H9 (cell line): ENCODE measurements around the gene IGSF11. TPM values are rescaled to one million over a fixed set of nuclear protein-coding genes. Genes with fewer than 3 reads are reported as not detected.

Experiments
- DNase-seq: peaks from one replicate; pipeline ENCODE4 v3.0.0-alpha.2; 2017
- H2AFZ ChIP-seq: one replicate; pipeline ENCODE4 v1.6.1; 2013; ENCODE audit warnings: mild to moderate bottlenecking, low read length, control low read depth, moderate library complexity
- H2AK5ac ChIP-seq: 2 replicates; pipeline ENCODE4 v1.6.1; 2013; ENCODE audit warnings: low read length, control low read depth, mixed read lengths; ENCODE audit not compliant: insufficient read length
- H2BK120ac ChIP-seq: one replicate; pipeline ENCODE4 v1.6.1; 2013; ENCODE audit warnings: low read depth, mild to moderate bottlenecking, low read length, control low read depth, inconsistent platforms; ENCODE audit not compliant: poor library complexity, severe bottlenecking
- H2BK12ac ChIP-seq: 2 replicates; pipeline ENCODE4 v1.6.1; 2013; ENCODE audit warnings: low read length, control low read depth, mixed read lengths, low read depth; ENCODE audit not compliant: insufficient read length
- H2BK15ac ChIP-seq: 2 replicates; pipeline ENCODE4 v1.6.1; 2013; ENCODE audit warnings: low read depth, low read length, control low read depth
- H2BK20ac ChIP-seq: one replicate; pipeline ENCODE4 v1.6.1; 2013; ENCODE audit warnings: low read depth, mild to moderate bottlenecking, low read length, control low read depth, inconsistent platforms; ENCODE audit not compliant: poor library complexity, severe bottlenecking
- H2BK5ac ChIP-seq: 2 replicates; pipeline ENCODE4 v1.6.1; 2013; ENCODE audit warnings: low read length, control low read depth, mixed read lengths; ENCODE audit not compliant: insufficient read length
- H3K14ac ChIP-seq: 2 replicates; pipeline ENCODE4 v1.6.1; 2013; ENCODE audit warnings: low read length, control low read depth; ENCODE audit not compliant: insufficient read depth
- H3K18ac ChIP-seq: 2 replicates; pipeline ENCODE4 v1.6.1; 2013; ENCODE audit warnings: low read depth, mild to moderate bottlenecking, mixed read lengths, low read length, control low read depth; ENCODE audit not compliant: insufficient read length
- H3K23ac ChIP-seq: 2 replicates; pipeline ENCODE4 v1.6.1; 2013; ENCODE audit warnings: low read length, control low read depth, mixed read lengths, low read depth; ENCODE audit not compliant: insufficient read length
- H3K23me2 ChIP-seq: 2 replicates; pipeline ENCODE4 v1.6.1; 2013; ENCODE audit warnings: low read depth, mild to moderate bottlenecking, mixed read lengths, low read length, control low read depth; ENCODE audit not compliant: insufficient read length, poor library complexity, severe bottlenecking
- H3K27ac ChIP-seq: 2 replicates; pipeline ENCODE4 v1.5.1; 2013; ENCODE audit warnings: low read length, control low read depth, mixed read lengths, low read depth; ENCODE audit not compliant: insufficient read length
- H3K27me3 ChIP-seq: 2 replicates; pipeline ENCODE4 v1.6.1; 2013; ENCODE audit warnings: low read length, control low read depth, inconsistent platforms; ENCODE audit not compliant: insufficient read depth
- H3K4ac ChIP-seq: 2 replicates; pipeline ENCODE4 v1.6.1; 2013; ENCODE audit warnings: low read depth, mild to moderate bottlenecking, control low read depth, inconsistent platforms, low read length, moderate library complexity
- H3K4me1 ChIP-seq: 2 replicates; pipeline ENCODE4 v1.6.1; 2013; ENCODE audit warnings: low read length, control low read depth, inconsistent platforms; ENCODE audit not compliant: insufficient read depth
- H3K4me2 ChIP-seq: 2 replicates; pipeline ENCODE4 v1.6.1; 2013; ENCODE audit warnings: low read length, control low read depth, mixed read lengths; ENCODE audit not compliant: insufficient read length, insufficient read depth
- H3K56ac ChIP-seq: 2 replicates; pipeline ENCODE4 v1.6.1; 2013; ENCODE audit warnings: low read depth, mild to moderate bottlenecking, mixed read lengths, low read length, control low read depth; ENCODE audit not compliant: insufficient read length
- H3K79me1 ChIP-seq: 2 replicates; pipeline ENCODE4 v1.6.1; 2013; ENCODE audit warnings: low read depth, mild to moderate bottlenecking, moderate library complexity, low read length, control low read depth, inconsistent platforms; ENCODE audit not compliant: insufficient read depth, poor library complexity, severe bottlenecking
- H3K79me2 ChIP-seq: 2 replicates; pipeline ENCODE4 v1.6.1; 2013; ENCODE audit warnings: low read length, control low read depth, inconsistent platforms; ENCODE audit not compliant: insufficient read depth
- H3K9ac ChIP-seq: 2 replicates; pipeline ENCODE4 v1.6.1; 2013; ENCODE audit warnings: low read length, control low read depth, mixed read lengths; ENCODE audit not compliant: insufficient read length; ENCODE audit errors: extremely low read depth
- H3K9me3 ChIP-seq: one replicate; pipeline ENCODE4 v1.6.1; 2013; ENCODE audit warnings: low read depth, low read length, inconsistent platforms; ENCODE audit not compliant: control insufficient read depth
- H3T11ph ChIP-seq: one replicate; pipeline ENCODE4 v1.6.1; 2013; ENCODE audit warnings: mild to moderate bottlenecking, low read length, control low read depth, inconsistent platforms
- H4K20me1 ChIP-seq: one replicate; pipeline ENCODE4 v1.6.1; 2013; ENCODE audit not compliant: control insufficient read depth, insufficient read length, insufficient read depth
- H4K5ac ChIP-seq: 2 replicates; pipeline ENCODE4 v1.6.1; 2013; ENCODE audit warnings: low read depth, mild to moderate bottlenecking, mixed read lengths, low read length, control low read depth; ENCODE audit not compliant: insufficient read length
- H4K8ac ChIP-seq: replicated peaks from 2 replicates; pipeline ENCODE4 v1.6.1; 2013; ENCODE audit warnings: low read length, control low read depth, mixed read lengths, low read depth; ENCODE audit not compliant: insufficient read length
- H4K91ac ChIP-seq: 2 replicates; pipeline ENCODE4 v1.6.1; 2013; ENCODE audit warnings: low read depth, mild to moderate bottlenecking, moderate library complexity, mixed read lengths, low read length, control low read depth; ENCODE audit not compliant: insufficient read length
- H3K27ac Mint-ChIP-seq, 3 experiments: 2 replicates in 2 of 3; 3 replicates in 1 of 3; pipeline ENCODE4 v1.8.0; 2020 to 2021; ENCODE audit warnings: mixed read lengths in 3 of 3, mild to moderate bottlenecking in 1 of 3, moderate library complexity in 1 of 3
- H3K27me3 Mint-ChIP-seq: 2 replicates; pipeline ENCODE4 v1.8.0; 2021; ENCODE audit warnings: low read depth, mild to moderate bottlenecking, moderate library complexity, mixed read lengths
- H3K36me3 Mint-ChIP-seq, 3 experiments: 2 replicates in 2 of 3; 3 replicates in 1 of 3; pipeline ENCODE4 v1.8.0; 2020 to 2021; ENCODE audit warnings: low read depth in 3 of 3, mixed read lengths in 3 of 3; ENCODE audit not compliant: insufficient read depth in 1 of 3
- H3K4me1 Mint-ChIP-seq, 2 experiments: 2 replicates each; pipeline ENCODE4 v1.8.0; 2020; ENCODE audit warnings: mixed read lengths in 2 of 2
- H3K4me3 Mint-ChIP-seq, 2 experiments: 2 replicates in 1 of 2; 3 replicates in 1 of 2; pipeline ENCODE4 v1.8.0; 2020 to 2021; ENCODE audit warnings: mild to moderate bottlenecking in 2 of 2, mixed read lengths in 2 of 2, moderate library complexity in 1 of 2
- H3K9me3 Mint-ChIP-seq, 2 experiments: 2 replicates in 1 of 2; 3 replicates in 1 of 2; pipeline ENCODE4 v1.8.0; 2020; ENCODE audit warnings: mild to moderate bottlenecking in 2 of 2, mixed read lengths in 2 of 2, moderate library complexity in 1 of 2
- WGBS: extraction: QIAGEN DNeasy Blood & Tissue Kit; methylation state at CpG from one replicate; pipeline ENCODE4 v1.1.7; 2013; ENCODE audit warnings: missing lambda C conversion rate, low lambda C conversion rate, mixed read lengths; ENCODE audit not compliant: insufficient read length; ENCODE audit errors: extremely low coverage; 5-methylcytosine and 5-hydroxymethylcytosine counted together
- total RNA-seq: library from RNA; stranded (reverse); gene quantifications from 2 replicates; pipeline ENCODE4 v1.2.1, GENCODE V29; 2021
- TF ChIP-seq, protein P1 (sequence below): fragments of 200-600 bp; sonication (generic); conservative IDR thresholded peaks from 3 replicates; pipeline ENCODE4 v1.8.0; 2021; ENCODE audit warnings: antibody characterized with exemption, mild to moderate bottlenecking

The IGSF11 gene
- total RNA-seq, 1 experiment from 2014 or later = 1.6 TPM

DNA sequence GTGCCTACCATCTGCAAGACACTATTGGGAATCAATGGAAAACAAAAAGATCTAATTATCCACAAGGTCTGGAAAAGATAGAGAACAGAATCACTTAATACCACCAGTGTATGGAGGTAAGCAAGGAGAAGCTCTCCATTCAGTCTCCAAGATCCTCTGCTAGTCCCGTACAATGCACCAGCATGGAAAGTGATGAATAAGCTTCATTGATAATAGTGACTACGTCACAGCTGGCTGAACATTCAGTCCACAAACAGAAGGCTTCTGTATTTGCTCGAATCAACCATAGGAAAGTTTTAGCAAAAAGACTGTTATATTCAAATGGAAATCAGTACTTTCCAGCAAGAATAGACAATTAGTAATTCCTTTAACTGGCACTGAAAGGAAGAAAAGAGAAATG, 42.9 kb downstream of the IGSF11 start:
- Mint-ChIP-seq H3K27me3 (no peaks in the 10 kb centered on the region; the same call in 1 of the 2 replicates), H3K9me3 (no peaks in the 10 kb centered on the region), H3K4me1 (peaks cover 50 to 51% of the 10 kb centered on the region in 2 experiments), H3K4me3 (no peak overlapping the region), H3K36me3 (no peaks in the 10 kb centered on the region), H3K27ac (no peak overlapping the region)
- no peak overlapping the region for H2AK5ac ChIP-seq
- H3K18ac ChIP-seq = no peak overlapping the region
- no peak for DNase-seq
- no peaks in the 10 kb centered on the region for H4K20me1 ChIP-seq
- H3K9me3 ChIP-seq = no peaks in the 10 kb centered on the region
- no peak overlapping the region for H3T11ph ChIP-seq
- H3K14ac ChIP-seq = no peak overlapping the region
- H3K79me2 ChIP-seq = no peaks in the 10 kb centered on the region
- H3K9ac ChIP-seq = no peak overlapping the region
- H3K79me1 ChIP-seq = no peaks in the 10 kb centered on the region
- no peak overlapping the region for H3K4ac ChIP-seq
- no peak overlapping the region for H2BK20ac ChIP-seq
- no peak overlapping the region for H4K91ac ChIP-seq
- no peak overlapping the region for H3K23ac ChIP-seq
- H2BK5ac ChIP-seq = no peak overlapping the region
- no peak overlapping the region for H4K5ac ChIP-seq
- no peak overlapping the region for H3K27ac ChIP-seq
- no peak overlapping the region for H3K4me2 ChIP-seq
- H3K23me2 ChIP-seq = no peaks in the 10 kb centered on the region
- WGBS = no CpG with 5 or more reads among the region's 3 CpGs
- no peak overlapping the region for H2BK15ac ChIP-seq
- TF ChIP-seq, protein P1, sequence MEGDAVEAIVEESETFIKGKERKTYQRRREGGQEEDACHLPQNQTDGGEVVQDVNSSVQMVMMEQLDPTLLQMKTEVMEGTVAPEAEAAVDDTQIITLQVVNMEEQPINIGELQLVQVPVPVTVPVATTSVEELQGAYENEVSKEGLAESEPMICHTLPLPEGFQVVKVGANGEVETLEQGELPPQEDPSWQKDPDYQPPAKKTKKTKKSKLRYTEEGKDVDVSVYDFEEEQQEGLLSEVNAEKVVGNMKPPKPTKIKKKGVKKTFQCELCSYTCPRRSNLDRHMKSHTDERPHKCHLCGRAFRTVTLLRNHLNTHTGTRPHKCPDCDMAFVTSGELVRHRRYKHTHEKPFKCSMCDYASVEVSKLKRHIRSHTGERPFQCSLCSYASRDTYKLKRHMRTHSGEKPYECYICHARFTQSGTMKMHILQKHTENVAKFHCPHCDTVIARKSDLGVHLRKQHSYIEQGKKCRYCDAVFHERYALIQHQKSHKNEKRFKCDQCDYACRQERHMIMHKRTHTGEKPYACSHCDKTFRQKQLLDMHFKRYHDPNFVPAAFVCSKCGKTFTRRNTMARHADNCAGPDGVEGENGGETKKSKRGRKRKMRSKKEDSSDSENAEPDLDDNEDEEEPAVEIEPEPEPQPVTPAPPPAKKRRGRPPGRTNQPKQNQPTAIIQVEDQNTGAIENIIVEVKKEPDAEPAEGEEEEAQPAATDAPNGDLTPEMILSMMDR = no peak
- H3K56ac ChIP-seq = no peak overlapping the region
- H2BK120ac ChIP-seq = no peak overlapping the region
- H3K27me3 ChIP-seq = no peaks in the 10 kb centered on the region
- H3K4me1 ChIP-seq = peaks cover 10% of the 10 kb centered on the region; the same call in 1 of the 2 replicates
- H4K8ac ChIP-seq = no peak overlapping the region
- no peak overlapping the region for H2BK12ac ChIP-seq
- H2AFZ ChIP-seq = no peak overlapping the region
